HCT116 (cell line): ENCODE results near the gene TLL2. TPM values are rescaled to one million over a fixed set of nuclear protein-coding genes. Genes with fewer than 3 reads are reported as not detected.
A peak's percentile ranks its signal among the peaks of the same experiment; 100 is the strongest.

Experiments used
- ATAC-seq: fragments of 200-7000 bp; cut with Tn5 transposase; 2 replicates; pipeline ENCODE4 v1.9.1; 2020; ENCODE audit warnings: mild to moderate bottlenecking, moderate library complexity
- BruUV-seq: library from RNA; stranded (reverse); fragments of 400-500 nt; replicated peaks from 2 replicates; lab custom pipeline; 2021; lab: Mats Ljungman, UMichigan
- CTCF ChIA-PET: fragments of 300-600 bp; sonication (Branson Sonifier 250); formaldehyde crosslinking; loops from one replicate; lab custom pipeline; 2021; ENCODE audit warnings: antibody characterized with exemption; lab: Charles Lee
- POLR2A ChIA-PET: fragments of 300-600, 350-600 bp; sonication (Branson Sonifier 250); formaldehyde crosslinking; loops from one replicate; lab custom pipeline; 2021; ENCODE audit warnings: antibody characterized with exemption; lab: Charles Lee
- RAD21 ChIA-PET, 2 experiments: fragments of 300-600 bp; sonication (Branson Sonifier 250); formaldehyde crosslinking; loops; one replicate each; lab custom pipeline; 2023; ENCODE audit warnings: low total read pairs in 2 of 2; ENCODE audit not compliant: uncharacterized antibody in 2 of 2, unreplicated experiment in 2 of 2, low non-redundant PET in 1 of 2; lab: Charles Lee
- DNase-seq: peaks from one replicate; pipeline ENCODE4 v3.0.0-alpha.2; 2010; ENCODE audit warnings: low read depth, low spot score
- H2AFZ ChIP-seq: fragments of 200-600 bp; shearing (Covaris generic), sonication (generic); 2 replicates; pipeline ENCODE4 v1.6.1; 2017; ENCODE audit warnings: low read depth, mixed run types, mixed read lengths, antibody characterized with exemption, low read length; ENCODE audit not compliant: poor library complexity, severe bottlenecking
- H3K27ac ChIP-seq: 2 replicates; pipeline ENCODE4 v1.5.1; 2012; ENCODE audit warnings: low read depth, low read length
- H3K27me3 ChIP-seq: fragments of 200-600 bp; sonication (generic); 2 replicates; pipeline ENCODE4 v1.6.1; 2016; ENCODE audit warnings: mixed run types, low read length, mixed read lengths; ENCODE audit not compliant: insufficient read depth
- H3K36me3 ChIP-seq, 2 experiments: fragments of 200-500 bp in 1 of 2; fragments of 200-600 bp in 1 of 2; sonication (Bioruptor generic) in 1 of 2; sonication (generic) in 1 of 2; 2 replicates each; pipeline versions ENCODE4 v1.5.1 to v1.6.1; 2014 to 2016; ENCODE audit warnings: low read length in 2 of 2, inconsistent platforms in 1 of 2, mixed read lengths in 1 of 2, mixed run types in 1 of 2; ENCODE audit not compliant: insufficient read depth in 2 of 2, control insufficient read depth in 1 of 2
- H3K4me1 ChIP-seq, 2 experiments: fragments of 200-600 bp in 1 of 2; sonication (generic) in 1 of 2; 2 replicates each; pipeline versions ENCODE4 v1.5.1 to v1.6.1; 2012 to 2017; ENCODE audit warnings: low read length in 2 of 2, inconsistent platforms in 1 of 2, mild to moderate bottlenecking in 1 of 2, mixed read lengths in 1 of 2, mixed run types in 1 of 2, moderate library complexity in 1 of 2; ENCODE audit not compliant: insufficient read depth in 2 of 2, control insufficient read depth in 1 of 2
- H3K4me2 ChIP-seq: fragments of 200-600 bp; sonication (generic); 2 replicates; pipeline ENCODE4 v1.6.1; 2017; ENCODE audit warnings: mixed run types, low read length, mixed read lengths
- H3K4me3 ChIP-seq, 2 experiments: fragments of 200-600 bp in 1 of 2; sonication (generic) in 1 of 2; replicated peaks in 1 of 2; 2 replicates each; pipeline ENCODE4 v1.5.1; 2011 to 2016; ENCODE audit warnings: low read length in 2 of 2, control low read depth in 1 of 2, low read depth in 1 of 2, mild to moderate bottlenecking in 1 of 2, mixed read lengths in 1 of 2, mixed run types in 1 of 2
- H3K79me2 ChIP-seq: fragments of 200-600 bp; sonication (generic); 2 replicates; pipeline ENCODE4 v1.6.1; 2017; ENCODE audit warnings: mild to moderate bottlenecking, mixed run types, low read length, moderate library complexity, mixed read lengths; ENCODE audit not compliant: insufficient read depth
- H3K9ac ChIP-seq: fragments of 200-600 bp; sonication (generic); 2 replicates; pipeline ENCODE4 v1.6.1; 2016; ENCODE audit warnings: low read length, mixed read lengths
- H3K9me2 ChIP-seq: fragments of 200-600 bp; sonication (generic), shearing (Covaris generic); 2 replicates; pipeline ENCODE4 v1.6.1; 2017; ENCODE audit warnings: mixed run types, mild to moderate bottlenecking, moderate library complexity; ENCODE audit not compliant: insufficient read depth
- H3K9me3 ChIP-seq, 2 experiments: fragments of 200-500 bp in 1 of 2; fragments of 200-600 bp in 1 of 2; sonication (Bioruptor generic) in 1 of 2; sonication (generic) in 1 of 2; 2 replicates each; pipeline ENCODE4 v1.6.1; 2014 to 2017; ENCODE audit warnings: low read length in 2 of 2, mixed read lengths in 2 of 2, inconsistent platforms in 1 of 2, low read depth in 1 of 2, mild to moderate bottlenecking in 1 of 2, mixed run types in 1 of 2, moderate library complexity in 1 of 2; ENCODE audit not compliant: control insufficient read depth in 1 of 2, insufficient read depth in 1 of 2
- H4K20me1 ChIP-seq: fragments of 200-600 bp; sonication (generic), shearing (Covaris generic); 2 replicates; pipeline ENCODE4 v1.6.1; 2017; ENCODE audit warnings: mixed run types, mild to moderate bottlenecking, moderate library complexity; ENCODE audit not compliant: insufficient read depth
- CBX3 ChIP-seq: IDR thresholded peaks from 2 replicates; pipeline ENCODE4 v1.6.1; 2012; ENCODE audit warnings: low read depth
- EGR1 ChIP-seq: IDR thresholded peaks from 2 replicates; pipeline ENCODE4 v1.6.1; 2012; ENCODE audit warnings: low read depth
- ELF1 ChIP-seq: IDR thresholded peaks from 2 replicates; pipeline ENCODE4 v1.6.1; 2012; ENCODE audit warnings: low read depth, borderline replicate concordance
- EZH2phosphoT487 ChIP-seq: fragments of 200-600 bp; IDR thresholded peaks from 2 replicates; pipeline ENCODE4 v1.6.1; 2018; ENCODE audit warnings: antibody characterized with exemption, borderline replicate concordance
- POLR2A ChIP-seq: IDR thresholded peaks from 2 replicates; pipeline ENCODE4 v1.7.0; 2011; ENCODE audit warnings: borderline replicate concordance; ENCODE audit not compliant: insufficient read depth, insufficient read length; ENCODE audit errors: extremely low read depth
- POLR2AphosphoS5 ChIP-seq: IDR thresholded peaks from 2 replicates; pipeline ENCODE4 v1.6.1; 2011; ENCODE audit warnings: mild to moderate bottlenecking, low read depth, low read length, moderate library complexity
- SIN3A ChIP-seq: IDR thresholded peaks from 2 replicates; pipeline ENCODE4 v1.6.1; 2012; ENCODE audit warnings: low read depth
- SP1 ChIP-seq: IDR thresholded peaks from 2 replicates; pipeline ENCODE4 v1.6.1; 2012; ENCODE audit warnings: low read depth
- SRF ChIP-seq: IDR thresholded peaks from 2 replicates; pipeline ENCODE4 v1.6.1; 2012; ENCODE audit warnings: low read depth
- intact Hi-C: fragments of 100-400 bp; cut with micrococcal nuclease; formaldehyde crosslinking; loops from 2 replicates; pipeline ENCODE4 v1.10.0; 2022
- total RNA-seq: library from RNA; stranded (reverse); gene quantifications from one replicate; pipeline ENCODE4 v1.2.1, GENCODE V29; 2021; ENCODE audit not compliant: unreplicated experiment
- TF ChIP-seq, protein P1 (sequence below), 3 experiments: fragments of 200-600 bp in 1 of 3; sonication (generic) in 1 of 3; IDR thresholded peaks in 2 of 3; conservative IDR thresholded peaks in 1 of 3; 2 replicates each; pipeline ENCODE4 v1.5.1; 2012 to 2017; ENCODE audit warnings: low read depth in 2 of 3, low read length in 2 of 3, antibody characterized with exemption in 1 of 3, borderline replicate concordance in 1 of 3, control low read depth in 1 of 3, mild to moderate bottlenecking in 1 of 3, mixed read lengths in 1 of 3, mixed run types in 1 of 3, moderate library complexity in 1 of 3; ENCODE audit not compliant: insufficient read depth in 1 of 3
- TF ChIP-seq, protein P2 (sequence below): IDR thresholded peaks from 2 replicates; pipeline ENCODE4 v1.6.1; 2012
- TF ChIP-seq, protein P3 (sequence below): IDR thresholded peaks from 2 replicates; pipeline ENCODE4 v1.6.1; 2011; ENCODE audit warnings: mild to moderate bottlenecking, low read length, moderate library complexity; ENCODE audit not compliant: insufficient replicate concordance; ENCODE audit errors: extremely low read depth

TLL2 gene
- total RNA-seq, 1 experiment from 2014 or later, result 1.3 TPM

DNA sequence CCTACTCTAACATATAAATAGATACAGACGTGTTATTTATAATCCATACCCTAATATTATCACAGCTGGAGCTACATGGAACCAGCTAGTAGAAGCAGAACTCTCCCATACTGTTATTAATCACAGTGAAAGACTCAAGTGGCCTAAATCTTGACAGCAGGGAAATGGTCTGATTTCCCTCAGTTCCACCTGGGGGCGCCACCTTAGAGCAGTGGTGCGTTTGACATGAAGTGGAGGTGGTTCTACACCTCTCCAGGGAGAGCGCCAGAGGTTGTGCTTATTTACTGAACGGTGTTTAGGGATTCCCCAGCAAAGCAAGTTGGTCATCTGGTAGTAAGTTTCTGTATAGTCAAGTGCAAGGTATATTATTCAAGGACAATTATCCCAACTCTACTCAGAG is 191.9 kb downstream of the TLL2 start:
- H2AFZ ChIP-seq, result no peak overlapping the region
- no peaks in the 10 kb centered on the region for H3K9me3 ChIP-seq
- POLR2A ChIA-PET, result no interaction called here
- no peaks in the 10 kb centered on the region for H4K20me1 ChIP-seq
- intact Hi-C loops, result no loop called here
- H3K27me3 ChIP-seq, result 0 out of 2 replicates have a peak, but pooled peaks cover 2% of the 10 kb centered on the region
- no peaks in the 10 kb centered on the region for H3K4me1 ChIP-seq
- no peaks in the 10 kb centered on the region for H3K36me3 ChIP-seq
- ATAC-seq, result peak; percentile 73; the same call in 1 of the 2 replicates
- no peak overlapping the region for H3K9ac ChIP-seq
- no peak for TF ChIP-seq CBX3
- TF ChIP-seq, protein P1, sequence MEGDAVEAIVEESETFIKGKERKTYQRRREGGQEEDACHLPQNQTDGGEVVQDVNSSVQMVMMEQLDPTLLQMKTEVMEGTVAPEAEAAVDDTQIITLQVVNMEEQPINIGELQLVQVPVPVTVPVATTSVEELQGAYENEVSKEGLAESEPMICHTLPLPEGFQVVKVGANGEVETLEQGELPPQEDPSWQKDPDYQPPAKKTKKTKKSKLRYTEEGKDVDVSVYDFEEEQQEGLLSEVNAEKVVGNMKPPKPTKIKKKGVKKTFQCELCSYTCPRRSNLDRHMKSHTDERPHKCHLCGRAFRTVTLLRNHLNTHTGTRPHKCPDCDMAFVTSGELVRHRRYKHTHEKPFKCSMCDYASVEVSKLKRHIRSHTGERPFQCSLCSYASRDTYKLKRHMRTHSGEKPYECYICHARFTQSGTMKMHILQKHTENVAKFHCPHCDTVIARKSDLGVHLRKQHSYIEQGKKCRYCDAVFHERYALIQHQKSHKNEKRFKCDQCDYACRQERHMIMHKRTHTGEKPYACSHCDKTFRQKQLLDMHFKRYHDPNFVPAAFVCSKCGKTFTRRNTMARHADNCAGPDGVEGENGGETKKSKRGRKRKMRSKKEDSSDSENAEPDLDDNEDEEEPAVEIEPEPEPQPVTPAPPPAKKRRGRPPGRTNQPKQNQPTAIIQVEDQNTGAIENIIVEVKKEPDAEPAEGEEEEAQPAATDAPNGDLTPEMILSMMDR (IDR thresholded peaks at IDR 0.05 in 2 of 3, conservative IDR thresholded peaks at IDR 0.05 in 1 of 3; ENCODE audit: borderline replicate concordance in 1 of 3, insufficient read depth in 1 of 3, low read depth in 2 of 3, low read length in 2 of 3), result peak; percentile 19 to 68 (median 48); a peak in 4 of 6 replicates
- TF ChIP-seq, all 23 proteins: peak for 1
- CTCF ChIA-PET, result no interaction called here
- H3K4me2 ChIP-seq, result no peak overlapping the region
- no peak overlapping the region for H3K4me3 ChIP-seq
- no peaks in the 10 kb centered on the region for H3K9me2 ChIP-seq
- no peaks in the 10 kb centered on the region for H3K79me2 ChIP-seq
- H3K27ac ChIP-seq, result no peak overlapping the region
- no TSS peak for BruUV-seq
- DNase-seq, result no peak
- RAD21 ChIA-PET, result no interaction called here

DNA sequence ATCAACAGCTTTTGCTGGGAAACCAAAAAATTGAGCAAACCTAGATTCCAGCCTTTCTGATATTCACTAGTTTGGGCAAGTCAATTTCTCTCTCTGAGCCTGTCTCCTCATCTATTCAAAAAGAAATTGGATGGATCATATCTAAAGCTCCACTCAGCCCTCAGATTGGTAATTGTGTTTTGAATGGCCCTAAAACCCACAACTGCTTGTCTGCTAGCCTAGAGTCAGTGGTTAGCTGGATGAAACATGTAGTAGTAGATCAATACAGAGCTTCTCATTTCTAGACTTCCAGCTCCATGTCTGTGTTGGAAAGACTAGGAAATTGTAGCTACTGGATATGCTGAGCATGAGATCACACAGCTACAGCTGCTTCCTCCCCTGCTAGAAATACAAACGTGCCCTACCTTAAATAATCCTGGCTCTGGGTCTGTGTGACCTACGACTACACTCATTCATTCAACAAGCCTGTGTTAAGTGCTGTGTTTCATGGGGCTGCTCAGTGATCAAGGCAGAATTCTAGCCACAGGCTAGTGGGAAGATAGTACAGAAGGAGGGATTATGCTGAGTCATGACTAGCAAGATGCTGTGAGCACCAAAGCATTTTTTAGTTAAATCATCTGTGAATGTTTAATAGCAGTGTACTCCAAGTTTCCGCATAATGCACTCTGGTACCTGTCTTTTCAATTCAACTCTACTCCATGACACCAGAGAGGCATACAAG is 193.8 kb downstream of the TLL2 start:
- POLR2A ChIA-PET, result no interaction called here
- BruUV-seq, result no TSS peak
- H2AFZ ChIP-seq, result no peak overlapping the region
- TF ChIP-seq, protein P1 (IDR thresholded peaks at IDR 0.05 in 2 of 3, conservative IDR thresholded peaks at IDR 0.05 in 1 of 3; ENCODE audit: borderline replicate concordance in 1 of 3, insufficient read depth in 1 of 3, low read depth in 2 of 3, low read length in 2 of 3), result no peak
- TF ChIP-seq CBX3 (no peak), EZH2phosphoT487 (no peak), SP1 (no peak), POLR2A (no peak), POLR2AphosphoS5 (no peak), EGR1 (no peak), SRF (no peak), SIN3A (no peak), ELF1 (no peak)
- TF ChIP-seq, protein P2, sequence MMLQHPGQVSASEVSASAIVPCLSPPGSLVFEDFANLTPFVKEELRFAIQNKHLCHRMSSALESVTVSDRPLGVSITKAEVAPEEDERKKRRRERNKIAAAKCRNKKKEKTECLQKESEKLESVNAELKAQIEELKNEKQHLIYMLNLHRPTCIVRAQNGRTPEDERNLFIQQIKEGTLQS, result no peak
- TF ChIP-seq, protein P3, sequence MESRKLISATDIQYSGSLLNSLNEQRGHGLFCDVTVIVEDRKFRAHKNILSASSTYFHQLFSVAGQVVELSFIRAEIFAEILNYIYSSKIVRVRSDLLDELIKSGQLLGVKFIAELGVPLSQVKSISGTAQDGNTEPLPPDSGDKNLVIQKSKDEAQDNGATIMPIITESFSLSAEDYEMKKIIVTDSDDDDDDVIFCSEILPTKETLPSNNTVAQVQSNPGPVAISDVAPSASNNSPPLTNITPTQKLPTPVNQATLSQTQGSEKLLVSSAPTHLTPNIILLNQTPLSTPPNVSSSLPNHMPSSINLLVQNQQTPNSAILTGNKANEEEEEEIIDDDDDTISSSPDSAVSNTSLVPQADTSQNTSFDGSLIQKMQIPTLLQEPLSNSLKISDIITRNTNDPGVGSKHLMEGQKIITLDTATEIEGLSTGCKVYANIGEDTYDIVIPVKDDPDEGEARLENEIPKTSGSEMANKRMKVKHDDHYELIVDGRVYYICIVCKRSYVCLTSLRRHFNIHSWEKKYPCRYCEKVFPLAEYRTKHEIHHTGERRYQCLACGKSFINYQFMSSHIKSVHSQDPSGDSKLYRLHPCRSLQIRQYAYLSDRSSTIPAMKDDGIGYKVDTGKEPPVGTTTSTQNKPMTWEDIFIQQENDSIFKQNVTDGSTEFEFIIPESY, result no peak

More for the DNA sequence above, 193.8 kb downstream of the TLL2 start:
- no peaks in the 10 kb centered on the region for H3K36me3 ChIP-seq
- H3K9me2 ChIP-seq, result no peaks in the 10 kb centered on the region
- no peak overlapping the region for H3K4me2 ChIP-seq
- H3K79me2 ChIP-seq, result no peaks in the 10 kb centered on the region
- intact Hi-C loops, result no loop called here
- H3K27me3 ChIP-seq, result no peaks in the 10 kb centered on the region
- H3K4me3 ChIP-seq, result no peak overlapping the region
- H3K9me3 ChIP-seq, result no peaks in the 10 kb centered on the region
- no peak overlapping the region for H3K27ac ChIP-seq
- no peaks in the 10 kb centered on the region for H4K20me1 ChIP-seq
- CTCF ChIA-PET, result interaction anchor here (0.7 to 1.2 kb wide), 2 partner anchors 15 to 91 kb away, joined by 3 to 4 read pairs; no protein-coding TSS in a partner anchor
- no peak for DNase-seq
- H3K9ac ChIP-seq, result no peak overlapping the region
- H3K4me1 ChIP-seq, result no peaks in the 10 kb centered on the region
- no peak for ATAC-seq
- RAD21 ChIA-PET, result no interaction called here
